ENCODE results near the gene AARS2. TPM values are rescaled to one million over a fixed set of nuclear protein-coding genes. Genes with fewer than 3 reads are reported as not detected.

Gene AARS2
- total RNA-seq, 1 donor from 2014 or later: 17.5 TPM

DNA sequence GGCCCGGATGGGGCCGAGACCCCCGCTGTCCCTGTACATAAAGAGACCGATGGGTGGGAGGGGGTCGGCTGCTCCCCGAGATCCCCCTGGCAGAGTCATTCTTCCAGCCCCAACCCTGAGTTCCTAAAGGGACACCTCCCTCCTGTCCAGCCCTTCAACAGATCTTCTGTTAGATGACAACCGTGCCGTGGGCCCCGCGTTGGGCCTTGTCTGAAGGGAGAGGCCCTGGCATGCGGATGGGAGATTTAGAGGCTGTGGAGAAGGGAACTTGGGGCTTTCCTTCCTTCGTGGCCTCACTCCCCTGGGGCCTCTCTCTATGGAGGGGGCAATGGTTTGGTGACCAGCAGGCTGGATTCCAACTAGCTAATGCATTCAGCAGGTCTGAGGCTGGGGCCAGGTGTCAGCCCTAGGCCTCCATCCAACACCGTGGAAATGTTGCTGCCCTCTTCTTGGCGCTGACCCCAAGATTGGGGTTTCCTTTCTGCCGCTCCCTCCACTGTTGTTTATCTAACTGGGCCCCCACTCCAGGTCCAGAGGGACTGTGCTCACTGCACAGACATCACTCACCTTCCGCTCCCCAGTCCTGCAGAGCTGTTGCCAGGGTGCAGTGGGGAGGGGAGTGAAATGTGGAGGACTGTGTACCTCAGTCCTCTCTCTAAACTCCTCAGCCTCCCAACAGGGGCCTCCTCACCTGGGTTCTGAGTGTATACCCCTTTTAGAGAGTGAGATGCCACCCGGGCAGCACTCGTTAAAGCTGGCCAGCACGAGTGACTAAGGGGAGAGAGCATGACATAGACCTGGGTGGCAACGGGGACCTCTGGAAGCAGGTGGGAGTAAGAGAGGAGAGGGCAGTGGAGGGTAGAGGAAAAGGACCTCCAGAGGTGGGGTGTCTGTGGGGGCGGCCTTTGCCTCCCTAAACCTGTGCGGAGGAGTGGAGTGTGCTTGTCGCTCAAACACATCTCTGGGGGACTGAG, 36.2 kb downstream of the AARS2 start:
- intact Hi-C loops (cut with micrococcal nuclease): no loop called here

DNA sequence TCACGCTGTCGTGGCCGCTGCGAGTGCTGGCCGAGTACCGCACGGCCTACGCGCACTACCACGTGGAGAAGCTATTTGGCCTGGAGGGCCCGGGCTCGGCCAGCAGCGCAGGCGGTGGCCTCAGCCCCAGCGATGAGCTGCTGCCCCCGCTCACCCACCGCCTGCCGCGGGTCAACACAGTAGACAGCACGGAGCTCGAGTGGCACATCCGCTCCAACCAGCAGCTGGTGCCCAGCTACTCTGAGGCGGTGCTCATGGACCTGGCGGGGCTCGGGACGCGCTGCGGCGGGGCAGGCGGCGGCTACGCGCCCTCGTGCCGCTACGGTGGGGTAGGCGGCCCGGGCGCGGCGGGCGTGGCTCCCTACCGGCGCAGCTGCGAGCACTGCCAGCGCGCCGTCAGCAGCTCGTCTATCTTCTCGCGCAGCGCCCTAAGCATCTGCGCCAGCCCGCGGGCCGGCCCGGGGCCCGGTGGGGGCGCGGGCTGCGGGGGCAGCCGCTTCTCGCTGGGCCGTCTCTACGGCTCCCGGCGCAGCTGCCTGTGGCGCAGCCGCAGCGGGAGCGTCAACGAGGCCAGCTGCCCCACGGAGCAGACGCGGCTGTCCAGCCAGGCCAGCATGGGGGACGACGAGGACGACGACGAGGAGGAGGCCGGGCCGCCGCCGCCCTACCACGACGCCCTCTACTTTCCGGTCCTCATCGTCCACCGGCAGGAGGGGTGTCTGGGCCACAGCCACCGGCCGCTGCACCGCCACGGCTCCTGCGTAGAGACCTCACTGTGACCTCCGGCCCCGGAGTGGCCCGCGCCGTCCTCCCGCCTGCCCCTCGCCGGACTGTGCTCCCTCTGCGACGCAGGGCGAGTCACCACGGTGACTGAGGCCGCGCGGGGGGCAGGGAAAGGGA, 37.1 kb downstream of the AARS2 start:
- intact Hi-C loops (cut with micrococcal nuclease): no loop called here

DNA sequence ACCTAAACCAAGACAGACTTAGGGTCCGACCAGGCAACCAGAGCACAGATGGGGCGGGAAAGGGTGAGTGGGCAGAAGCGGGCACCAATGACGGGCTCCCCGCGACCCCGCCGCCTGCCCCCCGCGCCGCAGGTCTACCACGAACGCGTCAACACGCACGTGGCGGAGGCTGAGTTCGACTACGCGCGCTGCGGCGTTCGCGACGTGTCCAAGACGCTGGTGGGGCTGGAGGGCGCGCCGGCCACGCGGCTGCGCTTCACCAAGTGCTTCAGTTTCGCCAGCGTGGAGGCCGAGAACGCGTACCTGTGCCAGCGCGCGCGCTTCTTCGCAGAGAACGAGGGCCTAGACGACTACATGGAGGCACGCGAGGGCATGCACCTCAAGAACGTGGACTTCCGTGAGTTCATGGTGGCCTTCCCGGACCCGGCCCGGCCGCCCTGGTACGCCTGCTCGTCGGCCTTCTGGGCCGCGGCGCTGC, 37.8 kb downstream of the AARS2 start:
- intact Hi-C loops (cut with micrococcal nuclease): no loop called here

DNA sequence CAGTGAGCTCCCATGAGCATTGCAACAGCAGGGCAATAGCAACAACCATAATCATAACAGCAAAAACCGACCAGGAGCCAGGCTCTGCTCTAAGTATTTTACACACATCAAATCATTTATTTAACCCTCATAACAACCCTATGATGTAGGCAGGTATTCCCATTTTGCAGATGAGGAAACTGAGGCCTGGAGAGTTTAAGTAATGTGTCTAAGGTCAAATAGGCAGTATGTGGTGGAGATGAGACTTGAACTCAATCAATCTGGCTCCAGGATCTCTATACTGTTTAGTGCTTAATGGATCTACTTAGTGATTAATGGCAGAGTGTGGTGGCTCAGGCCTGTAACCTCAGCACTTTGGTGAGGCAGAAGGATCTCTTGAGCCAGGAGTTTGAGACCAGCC, 39.5 kb downstream of the AARS2 start:
- intact Hi-C loops (cut with micrococcal nuclease): no loop called here

DNA sequence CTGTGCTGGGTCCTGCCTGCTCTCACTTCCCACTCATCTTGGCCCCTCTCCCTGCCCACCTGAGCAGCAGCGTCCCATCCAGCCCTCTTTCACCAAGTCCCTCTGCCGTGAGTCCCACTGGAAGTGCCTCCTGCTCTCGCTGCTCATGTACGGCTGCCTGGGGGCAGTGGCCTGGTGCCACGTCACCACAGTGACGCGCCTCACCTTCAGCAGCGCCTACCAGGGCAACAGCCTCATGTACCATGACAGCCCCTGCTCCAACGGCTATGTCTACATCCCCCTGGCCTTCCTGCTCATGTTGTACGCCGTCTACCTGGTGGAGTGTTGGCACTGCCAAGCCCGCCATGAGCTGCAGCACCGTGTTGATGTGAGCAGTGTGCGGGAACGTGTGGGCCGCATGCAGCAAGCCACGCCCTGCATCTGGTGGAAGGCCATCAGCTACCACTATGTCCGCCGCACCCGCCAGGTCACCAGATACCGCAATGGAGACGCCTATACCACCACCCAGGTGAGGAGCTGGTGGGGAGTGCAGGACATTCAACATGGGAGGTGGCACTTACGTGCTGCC, 40.1 kb downstream of the AARS2 start:
- intact Hi-C loops (cut with micrococcal nuclease): no loop called here

DNA sequence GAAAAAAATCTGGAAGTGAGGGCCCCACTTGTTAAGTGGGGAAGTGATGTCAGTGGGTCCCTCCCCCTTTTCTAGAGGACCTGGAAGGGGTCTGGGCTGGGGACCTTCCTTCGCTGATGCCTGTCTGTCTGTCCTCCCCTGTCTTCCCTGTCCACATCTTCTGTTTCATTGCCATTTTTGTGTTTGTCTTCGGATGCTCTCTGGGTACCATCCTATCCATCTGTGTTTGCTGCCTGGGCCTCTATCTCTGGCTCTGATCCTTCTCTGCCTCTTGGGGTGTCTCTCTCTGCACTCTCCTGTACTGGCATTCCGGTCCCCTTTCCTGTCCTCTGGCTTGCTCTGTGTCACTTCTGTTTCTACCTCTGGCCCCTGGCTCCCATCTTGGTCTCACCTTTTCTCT, 40.6 kb downstream of the AARS2 start:
- intact Hi-C loops (cut with micrococcal nuclease): no loop called here

DNA sequence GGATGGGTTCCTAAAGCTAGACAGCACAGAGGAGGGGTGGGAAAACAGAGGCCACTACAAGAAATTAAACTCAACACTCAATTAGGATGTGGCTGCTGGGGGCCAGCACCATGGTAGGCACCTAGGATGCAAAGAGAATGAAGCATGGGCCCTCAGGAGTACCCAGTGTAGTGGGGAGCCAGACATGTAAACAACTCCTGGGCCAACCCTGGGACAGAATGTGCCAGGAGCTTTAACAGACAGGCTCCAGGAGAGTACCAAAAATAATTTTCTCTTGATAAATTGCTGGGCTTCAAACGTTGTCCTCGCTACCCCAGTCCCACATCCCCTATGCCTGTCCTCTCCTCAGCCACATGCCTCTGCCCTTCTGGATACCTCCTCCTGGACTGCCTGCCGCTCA, 41.2 kb downstream of the AARS2 start:
- intact Hi-C loops (cut with micrococcal nuclease): no loop called here

DNA sequence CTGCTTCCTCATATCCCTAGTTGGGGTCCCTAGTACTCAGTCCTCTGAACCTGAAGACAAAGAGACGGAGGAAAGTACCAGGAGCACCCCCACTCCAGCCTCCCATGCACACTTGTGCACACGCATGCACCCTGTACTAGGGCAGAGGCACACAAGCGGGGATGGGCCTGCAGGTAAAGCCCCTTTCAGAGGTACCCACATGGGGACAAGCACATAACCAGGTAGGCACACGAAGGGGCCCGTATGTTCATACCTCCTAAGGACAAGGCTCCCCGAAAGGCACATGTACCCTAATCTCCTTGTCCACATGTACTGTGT, 41.8 kb downstream of the AARS2 start:
- intact Hi-C loops (cut with micrococcal nuclease): no loop called here

DNA sequence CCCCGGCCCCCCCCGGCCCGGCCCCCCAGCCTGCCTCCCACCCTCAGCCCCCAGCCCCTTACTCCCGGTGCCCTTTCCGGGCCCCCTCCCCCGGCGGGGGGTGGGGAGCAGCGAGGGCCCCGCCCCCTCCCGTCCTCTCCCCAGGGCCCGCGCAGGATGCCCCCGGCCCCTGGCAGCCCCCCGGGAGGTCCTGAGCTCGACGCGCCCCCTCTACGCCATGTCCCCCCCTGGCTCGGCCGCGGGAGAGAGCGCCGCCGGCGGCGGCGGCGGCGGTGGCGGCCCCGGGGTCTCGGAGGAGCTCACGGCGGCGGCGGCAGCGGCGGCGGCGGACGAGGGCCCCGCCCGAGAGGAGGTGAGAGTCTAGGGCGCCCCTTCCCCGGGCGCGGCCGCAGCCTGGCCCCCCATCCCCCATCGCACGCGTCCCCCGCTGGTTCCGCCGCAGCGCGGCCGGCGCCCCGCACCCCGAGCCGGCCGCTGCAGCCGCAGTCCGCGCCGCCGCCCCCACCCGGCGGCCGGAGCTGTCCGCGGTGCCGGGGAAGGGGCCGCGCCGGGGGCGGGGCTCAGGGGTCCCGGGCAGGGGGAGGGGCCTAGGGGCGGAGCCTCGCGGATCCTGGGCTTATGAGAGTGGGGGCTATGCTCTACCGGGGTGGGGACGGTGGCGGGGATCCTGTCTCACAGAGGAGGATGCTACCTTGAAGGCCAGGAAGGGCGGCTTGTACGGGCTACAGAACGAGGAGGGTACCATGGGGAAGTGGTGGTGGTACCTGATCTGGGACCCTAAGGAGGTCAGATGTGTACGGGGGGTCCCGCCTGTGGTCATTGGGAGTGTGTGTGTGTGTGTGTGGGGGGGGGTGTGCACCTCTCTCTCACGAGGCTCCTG, 42.4 kb downstream of the AARS2 start:
- intact Hi-C loops (cut with micrococcal nuclease): no loop called here

DNA sequence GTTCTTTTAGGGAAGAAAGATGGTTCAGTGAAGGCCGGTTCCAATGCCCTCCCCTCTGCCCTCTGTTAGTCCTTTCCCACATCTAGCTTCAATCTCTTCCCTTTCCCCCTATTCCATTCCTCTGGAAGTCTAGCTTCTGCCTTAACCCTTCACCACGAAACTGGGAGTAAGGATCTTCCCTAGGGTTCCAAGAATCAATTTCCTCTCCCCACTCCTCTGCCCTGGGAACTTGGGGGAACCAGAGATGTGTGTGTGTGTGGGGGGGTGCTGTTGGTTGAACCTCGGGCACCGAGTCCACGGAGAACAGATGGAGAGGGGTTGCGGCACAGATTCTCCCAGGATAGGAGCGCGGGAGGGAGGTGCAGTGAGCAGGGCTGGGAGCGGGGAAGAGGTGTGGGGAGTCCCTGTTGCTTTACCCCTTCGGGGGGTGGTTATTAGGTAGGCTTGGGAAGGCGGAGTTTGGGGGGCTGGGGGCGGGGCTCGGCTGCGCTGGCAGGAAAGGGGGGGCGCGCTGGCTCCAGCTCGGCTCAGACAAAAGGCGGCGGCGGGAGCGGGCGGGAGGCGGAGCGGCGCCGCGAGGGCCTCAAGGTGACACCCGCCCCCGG, 43.1 kb downstream of the AARS2 start, which contains the start of gene TMEM151B:
Gene TMEM151B (plus strand): TSS at position 530 of the 605 bp plus-strand sequence. CDS start 293 bp downstream, outside the sequence.
- intact Hi-C loops (cut with micrococcal nuclease): loop anchor here (2.0 to 5.0 kb wide), 3 partner anchors 43 to 1023 kb away; partner anchors contain the start of genes AARS2 and CDC5L

DNA sequence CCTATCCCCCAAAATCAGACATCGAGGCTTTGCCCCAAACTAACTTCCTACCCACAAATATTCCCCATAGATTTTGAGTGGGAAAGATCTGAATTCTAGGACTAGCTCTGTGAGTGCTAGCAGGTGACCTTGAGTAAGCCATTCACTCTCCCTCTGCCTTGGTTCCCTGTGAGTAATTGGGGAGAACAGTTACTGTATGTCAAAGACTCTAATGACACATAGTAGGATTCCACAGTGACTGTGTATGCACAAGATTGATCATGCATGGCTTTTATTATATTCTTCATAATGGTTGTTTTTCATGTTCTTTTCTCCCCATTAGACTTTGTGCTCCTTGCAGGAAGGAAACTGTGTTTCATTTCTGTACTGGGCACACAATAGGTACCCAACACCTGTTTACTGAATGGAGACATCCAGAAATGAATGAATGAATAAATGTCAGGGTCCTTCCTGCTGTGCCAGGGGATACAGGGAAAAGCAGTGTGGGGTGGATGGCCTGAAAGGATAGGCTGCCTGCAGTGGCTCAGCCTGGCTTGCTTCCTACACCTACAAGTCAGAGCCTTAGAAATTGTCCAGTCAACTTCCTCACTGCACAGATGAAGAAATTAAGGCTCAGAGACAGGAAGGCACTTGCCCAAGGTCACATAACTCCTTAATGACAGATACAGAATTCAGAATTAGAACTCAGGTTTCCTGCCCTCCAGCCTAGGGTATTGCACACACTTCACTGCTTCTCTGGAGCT, 43.8 kb downstream of the AARS2 start:
- intact Hi-C loops (cut with micrococcal nuclease): loop anchor here (2.0 to 5.0 kb wide), 3 partner anchors 43 to 1022 kb away; partner anchors contain the start of genes AARS2 and CDC5L

DNA sequence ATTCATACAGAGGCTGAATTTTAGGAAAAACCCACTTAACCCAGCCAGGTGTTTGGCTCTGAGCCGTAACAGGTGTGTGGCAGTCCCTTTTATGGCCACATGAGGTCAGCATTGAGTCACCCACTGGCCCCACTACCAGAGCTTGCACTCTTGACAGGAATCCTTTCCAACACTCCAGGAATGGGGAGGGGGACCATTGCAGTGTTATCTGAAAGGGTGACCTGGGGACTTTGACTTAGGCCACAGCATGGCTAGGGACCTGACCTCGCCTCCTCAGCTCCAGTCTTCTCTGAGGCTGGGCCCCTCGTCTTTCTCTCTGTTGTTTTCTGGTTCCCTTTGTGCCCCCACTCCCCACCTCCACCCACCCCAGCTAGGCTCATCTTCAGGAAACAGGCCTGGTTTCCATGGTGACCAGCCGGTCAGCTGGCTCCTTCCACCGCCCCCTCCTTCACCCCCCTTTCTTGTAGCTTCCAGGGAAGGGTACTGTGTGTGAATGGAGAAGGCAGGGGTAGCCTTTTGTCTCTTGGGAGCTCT, 45.0 kb downstream of the AARS2 start:
- intact Hi-C loops (cut with micrococcal nuclease): loop anchor here (1.0 to 5.0 kb wide), 6 partner anchors 36 to 1021 kb away; partner anchors contain the start of genes AARS2 and CDC5L

DNA sequence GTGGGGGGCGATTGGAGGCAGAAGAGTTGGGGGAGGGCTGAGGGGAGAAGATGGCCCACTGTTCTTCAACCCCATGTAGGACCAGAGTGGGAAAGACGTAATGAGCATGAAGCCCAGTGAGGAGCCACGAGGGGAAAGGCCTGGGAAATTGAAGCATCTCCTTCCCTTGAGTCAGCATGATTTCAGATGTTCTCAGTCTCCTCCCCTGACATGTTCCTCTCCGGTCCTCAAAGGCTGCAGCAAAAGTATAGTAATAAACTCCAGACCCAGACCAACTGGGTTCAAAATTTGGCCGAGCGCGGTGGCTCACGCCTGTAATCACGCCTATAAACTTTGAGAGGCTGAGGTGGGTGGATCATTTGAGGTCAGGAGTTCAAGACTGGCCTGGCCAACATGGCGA, 45.9 kb downstream of the AARS2 start:
- intact Hi-C loops (cut with micrococcal nuclease): loop anchor here (5.0 kb wide), 2 partner anchors 120 to 1020 kb away; partner anchors contain the start of gene CDC5L

DNA sequence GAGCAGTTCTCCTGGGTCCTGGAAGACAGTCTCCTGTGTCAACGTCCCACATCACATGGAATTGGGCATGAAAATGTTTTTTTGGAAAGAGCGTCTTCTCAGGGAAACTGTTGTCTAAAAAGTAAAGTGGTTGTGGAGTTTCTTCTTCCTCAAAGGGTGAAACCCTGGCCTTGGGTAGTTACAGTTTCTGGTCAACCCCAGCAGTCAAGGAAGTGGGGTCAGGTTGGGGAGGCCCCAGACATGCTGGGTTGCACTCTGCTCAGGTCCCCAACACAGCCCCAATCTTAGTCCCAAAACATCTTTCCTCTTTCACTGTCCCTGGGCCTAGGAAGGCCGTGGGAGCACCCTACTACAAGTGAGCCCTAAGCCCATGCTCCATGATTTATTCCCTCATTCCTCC, 46.8 kb downstream of the AARS2 start:
- intact Hi-C loops (cut with micrococcal nuclease): loop anchor here (5.0 kb wide), 2 partner anchors 121 to 1019 kb away; partner anchors contain the start of gene CDC5L

DNA sequence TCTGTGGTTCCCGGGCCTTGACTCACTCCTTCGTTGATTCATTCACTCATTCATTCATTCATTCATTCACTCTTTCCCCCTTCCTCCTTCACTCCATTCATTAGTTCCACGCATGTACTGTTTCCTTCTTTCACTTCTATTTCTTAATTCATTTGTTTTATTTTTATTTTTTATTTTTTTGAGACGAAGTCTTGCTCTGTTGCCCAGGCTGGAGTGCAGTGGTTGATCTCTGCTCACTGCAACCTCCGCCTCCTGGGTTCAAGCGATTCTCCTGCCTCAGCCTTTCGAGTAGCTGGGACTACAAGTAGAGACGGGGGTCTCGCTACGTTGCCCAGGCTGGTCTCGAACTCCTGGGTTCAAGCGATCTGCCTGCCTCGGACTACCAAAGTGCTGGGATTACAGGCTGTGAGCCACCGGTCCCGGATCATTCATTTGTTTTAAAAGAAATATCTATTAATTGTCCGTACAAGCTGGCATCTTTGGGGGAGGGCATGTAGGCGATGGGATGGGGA, 47.4 kb downstream of the AARS2 start:
- intact Hi-C loops (cut with micrococcal nuclease): loop anchor here (1.0 to 5.0 kb wide), 4 partner anchors 8 to 1018 kb away; partner anchors contain the start of genes CDC5L and SLC35B2

DNA sequence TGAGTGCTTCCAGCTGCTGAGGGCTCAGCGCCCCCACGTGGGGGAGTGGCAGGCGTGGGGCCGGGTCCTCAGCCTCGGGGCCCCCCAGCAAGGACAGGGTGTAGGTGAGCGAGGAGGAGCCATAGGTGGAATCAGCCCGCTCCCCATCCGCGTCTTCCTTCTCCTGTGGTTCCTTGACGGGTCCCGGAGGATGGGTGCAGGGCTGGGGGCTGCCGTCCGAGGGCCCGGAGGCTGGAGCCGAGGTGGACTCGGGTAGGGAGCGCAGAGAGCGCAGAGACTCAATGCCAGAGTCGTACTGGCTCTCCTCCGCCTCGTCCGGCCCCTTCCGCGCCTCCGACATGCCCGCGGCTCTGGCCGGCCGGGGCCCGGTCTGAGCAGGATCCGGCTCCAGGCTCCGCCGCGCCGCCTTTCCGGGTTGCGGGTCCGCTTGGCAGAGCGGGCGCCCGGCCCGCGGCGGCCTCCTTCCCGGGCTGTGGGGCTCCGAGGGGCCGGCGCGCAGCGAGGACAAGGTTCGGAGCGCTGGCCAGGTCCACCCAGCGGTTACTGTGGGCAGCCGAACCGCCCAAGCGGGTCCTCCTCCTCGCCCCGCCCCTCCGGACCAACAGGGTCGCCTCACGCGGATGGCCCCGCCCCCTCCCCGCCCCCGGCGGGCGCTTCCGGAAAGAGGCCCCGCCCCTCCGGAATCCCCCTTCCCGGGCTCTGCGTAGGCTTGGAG, 48.0 kb downstream of the AARS2 start, which contains the start of gene NFKBIE:
Gene NFKBIE (minus strand): TSS at position 545 of the 715 bp plus-strand sequence. CDS start 205 bp downstream, at position 340.
- intact Hi-C loops (cut with micrococcal nuclease): loop anchor here (1.0 to 5.0 kb wide), 4 partner anchors 8 to 1018 kb away; partner anchors contain the start of genes CDC5L and SLC35B2

Measured in T-helper 2 cell treated with Interferon-gamma antibody and Interleukin-4, amounts not matched to agents 100 ng/mL and 5 ng/mL, for 36 hours (primary cell).